HG03432 (cell line): ENCODE measurements around the gene DNAH1.

ENCODE experiments used
- ATAC-seq: cut with Tn5 transposase; IDR thresholded peaks from one replicate; pipeline ENCODE4 v1.9.1; 2021; ENCODE audit warnings: mild to moderate bottlenecking, moderate library complexity; ENCODE audit not compliant: unreplicated experiment

Gene DNAH1

DNA sequence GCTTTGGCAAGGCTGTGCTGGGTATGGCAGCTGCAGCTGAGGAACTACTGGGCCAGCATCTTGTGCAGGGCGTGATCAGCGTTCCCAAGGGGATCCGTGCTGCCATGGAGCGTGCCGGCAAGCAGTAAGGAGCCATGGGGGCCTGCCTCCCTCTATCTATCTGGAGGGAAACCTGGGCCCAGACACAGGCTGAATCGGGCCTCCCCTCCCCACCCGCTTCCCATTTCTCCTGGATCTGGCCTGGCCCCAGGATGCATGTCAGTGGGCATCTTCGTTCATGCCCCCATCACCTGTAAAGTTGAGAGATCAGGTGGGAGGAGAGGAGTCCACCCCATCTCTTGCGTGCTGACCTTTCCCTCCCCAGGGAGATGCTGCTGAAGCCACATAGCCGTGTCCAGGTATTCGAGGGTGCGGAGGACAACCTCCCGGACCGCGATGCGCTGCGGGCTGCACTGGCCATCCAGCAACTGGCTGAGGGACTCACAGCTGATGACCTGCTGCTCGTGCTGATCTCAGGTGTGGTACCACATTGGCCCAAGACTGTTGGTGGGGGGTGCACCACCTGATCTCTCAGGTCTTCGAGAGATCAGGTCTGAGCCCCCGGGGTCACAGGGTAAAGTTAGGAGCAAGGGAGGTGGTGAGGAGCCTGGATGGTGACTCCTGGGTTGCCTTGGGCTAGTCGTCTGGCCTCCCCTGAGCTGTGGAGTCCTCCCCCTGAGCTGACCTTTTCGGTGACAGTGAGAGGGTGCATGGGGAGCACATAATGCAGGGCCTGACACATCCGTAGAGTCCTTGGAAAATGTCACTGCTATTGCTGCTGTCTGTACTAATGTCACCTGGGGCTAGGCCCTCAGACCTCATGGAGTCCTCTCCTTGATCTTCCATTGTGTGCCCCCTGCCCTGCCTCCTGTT lies 25.3 kb upstream of the DNAH1 start:
- no peak for ATAC-seq

DNA sequence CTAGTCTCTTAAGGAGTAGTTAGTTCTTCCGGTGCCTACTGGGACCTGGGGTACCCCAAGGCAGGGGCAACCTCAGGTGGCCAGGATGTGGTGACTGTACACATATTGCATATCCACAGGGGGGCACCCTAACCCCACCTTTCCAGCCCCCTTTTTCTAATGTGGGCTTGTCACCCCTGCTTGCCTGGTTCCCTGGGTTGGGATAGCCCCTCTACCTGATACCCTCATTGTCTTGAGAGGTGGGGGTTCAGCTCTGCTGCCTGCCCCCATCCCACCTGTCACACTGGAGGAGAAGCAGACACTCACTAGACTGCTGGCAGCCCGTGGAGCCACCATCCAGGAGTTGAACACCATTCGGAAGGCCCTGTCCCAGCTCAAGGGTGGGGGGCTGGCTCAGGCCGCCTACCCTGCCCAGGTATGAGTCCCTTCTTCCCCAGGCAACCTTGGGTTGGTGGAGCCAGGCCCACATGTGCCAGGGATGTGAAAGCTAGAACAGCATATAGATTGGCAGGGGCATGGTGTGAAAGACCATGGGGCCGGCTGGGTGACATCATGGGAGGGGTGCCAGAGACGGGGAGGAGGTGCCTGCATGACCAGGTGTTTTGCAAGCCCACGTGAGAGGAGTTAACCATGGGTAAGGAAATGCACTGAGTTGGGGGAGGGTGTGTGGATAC lies 24.5 kb upstream of the DNAH1 start:
- no peak for ATAC-seq

GRCh38 chr3:52292247-52293065 lies 23.7 kb upstream of the DNAH1 start:
- no peak for ATAC-seq

- ATAC-seq: no peak
Measured at GRCh38 chr3:52293491-52294319, 22.4 kb upstream of the DNAH1 start.

DNA sequence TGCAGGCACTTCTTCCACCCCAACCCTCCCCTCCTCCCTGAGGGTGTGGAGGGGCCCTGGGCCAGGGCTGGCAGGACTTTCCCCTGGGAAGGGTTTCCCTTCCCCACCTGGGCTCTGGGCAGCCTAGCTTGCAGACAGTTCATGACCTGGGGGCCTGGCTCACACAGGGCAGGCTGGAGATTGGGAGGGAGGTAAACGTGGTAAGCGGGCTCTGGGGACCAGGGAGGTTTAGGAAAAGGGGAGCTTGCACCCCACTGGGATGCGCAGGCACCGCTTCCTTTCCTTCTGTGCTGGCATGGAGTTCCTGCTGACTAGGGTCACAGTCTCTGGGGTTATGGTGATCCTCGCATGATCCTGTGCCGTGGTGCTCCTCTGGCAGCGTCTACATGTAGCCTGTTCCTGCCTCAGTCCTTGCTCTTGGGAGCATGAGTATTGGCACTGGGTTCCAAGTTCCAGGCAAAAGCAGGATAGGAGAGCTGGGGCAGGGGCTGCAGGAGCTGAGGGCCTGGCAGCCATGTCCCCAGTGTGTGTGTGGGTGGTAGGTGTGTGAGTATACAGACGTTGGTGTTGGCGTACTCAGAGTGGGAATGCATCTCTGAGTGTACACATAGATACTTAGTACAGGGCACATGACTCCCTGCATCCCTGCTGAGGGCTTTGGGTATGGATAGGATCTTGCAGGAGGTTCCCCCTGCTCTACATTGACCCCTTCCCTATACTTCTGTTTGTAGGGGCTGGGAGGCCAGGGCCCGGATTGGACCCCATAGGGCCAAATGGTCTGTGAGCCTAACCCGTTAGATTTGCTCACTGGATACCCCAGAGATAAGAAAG lies 21.6 kb upstream of the DNAH1 start:
- no peak for ATAC-seq

GRCh38 chr3:52295671-52296208 lies 20.4 kb upstream of the DNAH1 start:
- ATAC-seq: no peak

GRCh38 chr3:52297242-52298148 lies 18.6 kb upstream of the DNAH1 start:
- no peak for ATAC-seq

DNA sequence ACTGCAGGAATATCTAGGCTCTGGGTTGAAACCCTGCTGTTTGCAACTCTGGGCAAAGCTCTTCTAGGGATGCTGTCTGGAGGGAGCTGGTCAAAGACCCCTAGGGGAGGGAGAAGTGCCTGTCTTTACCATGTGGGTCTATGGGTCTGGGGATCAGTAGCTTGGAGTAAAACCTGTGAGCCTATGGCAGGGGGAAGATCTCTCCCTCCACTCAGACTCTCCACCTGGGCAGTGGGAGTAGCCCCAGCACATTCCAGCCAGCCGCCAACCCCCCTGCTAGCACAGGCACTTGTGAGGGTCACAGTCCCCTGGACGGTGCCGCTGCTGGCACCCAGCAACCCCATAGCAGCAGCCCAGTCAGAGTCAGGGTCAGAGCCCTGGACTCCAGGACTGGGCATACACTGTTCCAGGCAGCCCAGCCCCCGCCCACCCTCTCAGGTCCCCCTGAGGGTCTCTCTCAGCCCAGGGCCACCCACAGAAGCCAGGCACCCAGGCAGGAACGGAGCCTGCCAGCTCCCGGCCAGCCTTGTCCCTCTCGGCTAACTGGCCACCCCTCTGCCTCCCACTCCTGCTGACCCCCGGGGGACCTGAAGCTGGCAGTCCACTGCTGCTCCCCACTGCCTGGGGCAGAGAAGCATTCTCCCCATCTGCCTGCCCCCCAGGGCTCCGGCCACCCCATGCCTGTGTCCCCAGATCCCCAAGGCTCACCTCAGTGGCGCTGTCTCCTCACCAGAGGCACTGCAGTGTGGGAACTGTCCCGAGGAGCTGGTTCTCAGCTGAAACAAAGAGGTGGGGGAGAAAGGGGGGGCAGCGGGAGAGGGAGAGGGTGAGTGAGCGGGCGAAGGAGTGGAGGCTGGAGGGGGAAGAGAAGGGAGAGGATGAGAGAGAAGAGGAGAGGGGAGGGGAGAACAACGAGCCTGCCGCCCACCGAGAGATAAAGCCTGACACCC lies 17.7 kb upstream of the DNAH1 start:
- ATAC-seq: no peak

- ATAC-seq: no peak
Measured at GRCh38 chr3:52299247-52299878, 16.8 kb upstream of the DNAH1 start.

- ATAC-seq: no peak
Measured at GRCh38 chr3:52299879-52300611, 16.1 kb upstream of the DNAH1 start.

GRCh38 chr3:52302426-52303145 lies 13.5 kb upstream of the DNAH1 start:
- ATAC-seq: no peak

DNA sequence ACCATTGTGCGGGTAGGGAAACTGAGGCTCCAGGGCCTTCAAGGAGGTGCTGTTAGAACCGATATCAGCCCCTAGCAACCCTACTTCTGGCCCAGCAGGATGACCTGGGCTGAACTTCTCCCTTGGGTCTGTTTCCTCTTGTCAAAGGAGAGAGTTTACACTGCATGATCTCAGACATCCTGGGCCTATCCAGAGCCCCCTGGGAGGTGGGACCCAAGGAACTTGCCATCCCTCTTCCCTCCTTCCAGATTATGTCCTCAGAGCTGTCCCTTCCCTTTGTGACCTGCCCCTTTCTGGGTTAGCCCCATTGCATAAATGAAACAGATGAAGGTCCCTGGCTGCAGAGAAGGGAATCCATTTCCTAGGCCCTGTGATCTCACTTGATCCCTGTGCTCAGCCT lies 12.3 kb upstream of the DNAH1 start:
- no peak for ATAC-seq

DNA sequence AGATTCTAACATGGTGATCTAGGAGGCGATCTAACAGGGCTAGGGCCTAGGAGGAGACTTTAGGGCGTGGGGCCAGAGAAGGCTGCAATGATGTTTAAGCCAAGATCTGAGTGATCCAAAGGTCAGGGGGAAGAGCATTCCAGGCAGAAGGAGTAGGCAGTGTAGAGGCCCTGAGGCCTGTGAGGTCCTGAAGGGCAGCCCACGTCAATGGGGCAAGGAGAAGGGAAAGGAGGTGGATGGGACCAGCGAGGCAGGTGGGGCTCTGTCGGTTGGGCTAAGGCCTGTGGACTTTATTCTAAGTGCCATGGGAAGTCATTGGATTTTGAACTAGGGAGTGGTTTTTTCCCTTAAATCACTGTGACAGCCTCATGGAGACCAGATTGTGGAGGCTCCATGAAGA lies 10.2 kb upstream of the DNAH1 start:
- no peak for ATAC-seq

DNA sequence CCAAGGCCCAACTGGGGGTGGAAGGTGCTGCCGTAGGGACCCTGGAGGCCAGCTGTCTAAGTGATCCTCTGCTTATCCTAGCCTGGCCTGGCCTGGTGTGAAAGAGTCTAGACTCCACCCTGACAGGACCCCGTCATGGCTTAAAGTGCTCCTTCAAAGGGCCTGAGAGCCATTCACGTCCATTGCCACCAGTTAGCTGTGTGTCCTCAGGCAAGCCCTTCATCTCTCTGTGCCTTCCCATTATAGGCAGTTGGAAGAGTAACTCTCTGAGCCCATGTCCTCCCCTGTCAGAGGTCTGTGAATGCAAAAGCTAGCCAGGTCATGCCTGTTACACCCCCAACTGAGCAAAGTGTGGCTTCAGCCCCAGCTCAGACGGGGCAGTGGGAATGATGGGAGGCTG lies 9.1 kb upstream of the DNAH1 start:
- ATAC-seq: no peak

DNA sequence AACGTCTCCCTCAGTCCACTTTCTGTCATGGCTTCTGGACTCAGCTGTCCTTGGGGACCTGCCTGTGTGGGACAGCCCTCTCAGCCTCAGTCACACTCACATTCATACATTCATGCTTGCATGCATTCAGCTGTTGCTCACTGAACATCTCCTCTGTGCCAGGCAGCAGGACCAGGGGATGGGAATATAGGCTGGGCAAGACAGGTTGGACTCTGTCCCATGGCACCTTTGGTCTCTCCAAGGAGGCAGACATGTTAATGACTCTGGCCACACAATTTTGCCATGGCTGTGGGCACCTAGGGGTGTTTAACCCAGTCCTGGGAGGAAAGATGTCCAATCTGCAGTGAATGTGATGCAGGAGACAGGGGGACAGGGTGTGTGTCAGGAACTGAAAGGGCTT lies 7.8 kb upstream of the DNAH1 start:
- ATAC-seq: no peak
